Activated CD8-positive, alpha-beta memory T cell treated with anti-CD3 and anti-CD28 coated beads, Interleukin-2, amount 50 U/mL, for 1 hour (primary cell): Measurements from ENCODE around the gene CCDC178.
"Not testable (repeated sequence)": the region's sequence is repeated elsewhere in the genome, so short reads cannot be mapped to it uniquely, and the experiment has no call there.

Source experiments
- DNase-seq: peaks from one replicate; pipeline ENCODE4 v3.0.0-alpha.2; 2020; ENCODE audit errors: extremely low read depth

CCDC178 gene

DNA sequence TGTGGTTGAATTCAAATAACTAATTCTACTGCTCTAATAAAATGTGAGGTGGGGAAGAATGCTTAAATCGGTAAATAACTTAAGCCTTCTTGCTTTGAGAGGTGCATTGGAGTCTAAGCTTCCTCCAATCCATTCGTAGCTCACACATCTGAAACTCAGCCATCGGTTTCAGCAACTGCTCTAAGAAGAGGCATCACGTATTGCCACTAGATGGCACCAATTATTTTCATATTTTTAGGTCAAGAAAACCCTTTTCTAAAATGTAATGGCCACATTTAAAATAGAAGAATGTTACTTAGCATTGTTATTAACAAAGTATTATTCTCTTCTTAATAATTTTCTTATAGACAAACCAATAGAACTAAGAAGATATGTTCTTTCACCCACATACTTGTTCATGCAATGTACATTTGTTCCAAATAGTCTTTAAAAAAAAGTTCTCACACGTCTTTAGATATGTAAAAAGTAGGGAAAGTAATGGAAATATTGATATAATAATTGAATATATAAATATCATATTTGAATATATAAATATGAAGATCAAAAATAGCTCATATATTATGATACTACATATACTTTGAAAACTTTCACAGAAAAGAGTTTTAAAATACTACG lies 229.8 kb downstream of the CCDC178 start:
- no peak for DNase-seq

GRCh38 chr18:33205777-33206176 lies 234.7 kb downstream of the CCDC178 start:
- DNase-seq = no peak

GRCh38 chr18:33201509-33201926 lies 239.0 kb downstream of the CCDC178 start:
- DNase-seq = no peak

- DNase-seq = no peak
Measured at GRCh38 chr18:33195795-33196194, 244.7 kb downstream of the CCDC178 start.

DNA sequence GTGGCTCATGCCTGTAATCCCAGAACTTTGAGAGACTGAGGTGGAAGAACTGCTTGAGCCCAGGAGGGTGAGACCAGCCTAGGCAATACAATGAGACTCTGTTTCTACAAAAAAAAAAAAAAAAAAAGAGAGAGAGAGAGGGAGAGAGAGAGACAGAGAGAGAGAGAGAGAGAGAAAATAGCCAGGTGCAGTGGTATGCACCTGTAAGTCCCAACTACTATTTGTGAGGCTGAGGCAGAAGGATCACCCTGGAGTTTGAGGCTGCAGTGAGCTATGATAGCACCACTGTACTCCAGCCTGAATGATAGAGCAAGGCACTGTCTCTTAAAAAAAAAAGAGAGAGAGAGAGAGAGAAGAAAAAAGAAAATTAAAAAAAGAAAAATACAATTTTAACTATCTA lies 245.7 kb downstream of the CCDC178 start:
- DNase-seq = no peak

GRCh38 chr18:33184958-33185357 lies 255.6 kb downstream of the CCDC178 start:
- DNase-seq = no peak

- no peak for DNase-seq
Measured at GRCh38 chr18:33184175-33184574, 256.3 kb downstream of the CCDC178 start.

DNA sequence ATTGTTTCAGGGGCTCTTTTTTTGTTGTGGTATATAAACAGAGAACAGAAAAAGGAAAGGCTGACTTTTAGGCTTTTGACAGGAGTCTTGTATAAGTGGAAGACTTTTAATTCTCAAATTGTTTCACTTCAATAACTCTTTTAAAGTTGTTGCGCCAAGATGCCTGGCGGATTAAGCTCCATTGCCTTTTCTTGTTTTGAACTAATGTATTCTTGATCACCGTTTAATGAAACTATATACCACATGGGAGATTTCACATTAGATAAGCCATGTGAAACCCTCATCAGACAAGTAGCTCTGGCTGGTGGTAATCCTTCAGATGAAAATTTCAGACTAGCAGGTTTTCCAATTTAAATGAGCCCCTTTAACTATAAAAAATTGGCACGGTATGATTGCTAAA lies 257.4 kb downstream of the CCDC178 start:
- no peak for DNase-seq

DNA sequence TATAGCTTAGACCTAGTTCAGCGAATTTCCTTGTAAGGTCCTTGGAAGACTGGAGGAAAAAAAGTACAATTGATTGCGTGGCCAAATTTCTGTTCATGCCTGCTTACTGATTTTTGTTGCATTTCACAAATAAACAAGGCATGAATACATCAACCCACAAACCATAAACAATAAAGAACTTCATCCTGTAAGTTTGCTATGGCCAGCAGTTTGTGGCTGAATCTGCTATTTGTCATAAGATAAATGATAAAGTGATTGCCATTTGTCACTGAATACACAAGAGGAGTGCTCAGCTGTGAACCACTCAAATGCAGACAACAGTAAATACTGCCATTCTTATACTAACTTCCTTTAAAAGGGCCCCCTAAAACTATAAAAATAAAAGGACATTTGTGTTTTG lies 259.5 kb downstream of the CCDC178 start:
- DNase-seq = no peak

GRCh38 chr18:33169218-33169617 lies 271.3 kb downstream of the CCDC178 start:
- no peak for DNase-seq

DNA sequence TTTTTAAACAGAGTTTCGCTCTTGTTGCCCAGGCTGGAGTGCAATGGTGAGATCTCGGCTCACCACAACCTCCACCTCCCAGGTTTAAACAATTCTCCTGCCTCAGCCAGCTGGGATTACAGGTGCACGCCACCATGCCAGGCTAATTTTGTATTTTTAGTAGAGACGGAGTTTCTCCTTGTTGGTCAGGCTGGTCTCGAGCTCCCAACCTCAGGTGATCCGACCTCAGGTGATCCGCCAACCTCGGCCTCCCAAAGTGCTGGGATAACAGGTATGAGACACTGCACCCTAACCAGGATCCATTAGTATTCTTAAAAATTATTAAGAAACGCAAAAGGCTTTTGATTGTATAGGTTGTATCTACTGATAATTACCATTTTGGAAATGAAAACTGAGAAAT lies 276.4 kb downstream of the CCDC178 start:
- DNase-seq = not testable (repeated sequence)

- no peak for DNase-seq
Measured at GRCh38 chr18:33161131-33161530, 279.4 kb downstream of the CCDC178 start.

- no peak for DNase-seq
Measured at GRCh38 chr18:33159151-33159550, 281.4 kb downstream of the CCDC178 start.

- DNase-seq = no peak
Measured at GRCh38 chr18:33157893-33158292, 282.6 kb downstream of the CCDC178 start.

DNA sequence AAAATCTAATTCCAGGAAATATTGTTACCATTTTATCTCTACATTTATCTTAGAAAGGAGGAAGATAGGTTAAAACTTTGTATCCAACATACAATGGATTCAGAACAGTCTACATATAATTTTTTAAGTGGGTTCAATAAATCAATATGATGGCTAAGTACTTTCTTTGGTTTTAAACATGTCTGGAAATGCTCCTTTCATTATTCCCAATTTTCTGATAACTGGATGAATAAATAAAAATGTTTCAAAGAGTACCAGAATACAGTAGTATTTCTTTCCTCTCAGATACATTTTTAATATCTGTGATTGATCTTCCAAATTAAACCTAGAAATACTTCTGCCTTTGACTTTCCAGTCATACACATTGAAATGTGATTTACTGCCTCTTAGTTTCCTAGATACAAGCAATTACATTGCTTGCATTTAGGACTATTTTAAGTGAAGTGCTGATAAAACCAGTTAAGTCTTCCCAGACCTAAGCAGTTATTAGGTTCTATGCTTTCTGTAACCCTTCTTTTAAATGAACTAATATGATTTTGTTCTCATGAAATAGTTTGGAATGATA lies 283.5 kb downstream of the CCDC178 start:
- no peak for DNase-seq

DNA sequence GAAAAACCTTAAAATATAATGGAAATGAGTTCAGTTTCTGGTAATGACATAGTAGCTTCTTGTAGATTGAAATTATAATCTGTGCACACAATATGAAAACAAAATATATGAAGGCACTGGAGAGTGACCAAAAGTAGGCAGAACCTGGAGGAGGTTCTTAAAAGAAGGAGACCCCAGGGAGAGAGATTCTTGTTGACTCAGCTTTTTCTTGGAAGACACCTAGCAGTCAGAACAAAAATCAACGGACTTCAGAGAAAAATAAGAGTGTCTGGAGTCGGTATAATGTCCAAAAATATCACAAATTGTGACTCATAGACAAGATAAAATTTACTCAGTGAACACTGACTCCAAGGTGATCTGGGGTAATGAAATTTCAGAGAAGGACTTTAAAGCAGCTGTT lies 286.5 kb downstream of the CCDC178 start:
- no peak for DNase-seq

DNA sequence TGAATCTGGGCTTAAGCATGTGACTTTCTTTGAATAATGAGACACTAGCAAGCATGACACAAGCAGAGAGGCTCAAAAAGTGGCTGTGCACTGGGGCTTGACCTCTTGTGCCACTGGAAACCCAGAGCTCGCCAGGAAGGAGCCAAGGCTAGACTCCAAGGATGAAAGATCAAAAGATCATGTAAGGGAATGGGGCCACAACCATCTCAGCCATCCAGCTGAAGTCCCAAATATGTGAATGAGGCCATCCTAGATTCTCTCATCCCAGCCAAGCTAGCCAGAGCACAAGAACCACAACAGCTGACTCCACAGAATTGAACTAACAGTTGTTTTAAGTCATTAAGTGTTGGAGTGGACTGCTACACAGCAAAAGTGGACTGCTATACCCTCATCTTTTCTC lies 288.1 kb downstream of the CCDC178 start:
- DNase-seq = no peak

DNA sequence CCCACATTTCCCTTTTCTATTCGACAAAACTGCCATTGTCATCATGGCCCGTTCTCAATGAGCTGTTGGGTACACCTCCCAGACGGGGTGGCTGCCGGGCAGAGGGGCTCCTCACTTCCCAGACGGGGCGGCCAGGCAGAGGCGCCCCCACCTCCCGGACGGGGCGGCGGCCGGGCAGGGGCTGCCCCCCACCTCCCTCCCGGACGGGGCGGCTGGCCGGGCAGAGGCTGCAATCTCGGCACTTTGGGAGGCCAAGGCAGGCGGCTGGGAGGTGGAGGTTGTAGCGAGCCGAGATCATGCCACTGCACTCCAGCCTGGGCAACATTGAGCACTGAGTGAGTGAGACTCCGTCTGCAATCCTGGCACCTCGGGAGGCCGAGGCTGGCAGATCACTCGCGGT lies 292.7 kb downstream of the CCDC178 start:
- not testable (repeated sequence) for DNase-seq

- no peak for DNase-seq
Measured at GRCh38 chr18:33146014-33146413, 294.5 kb downstream of the CCDC178 start.

GRCh38 chr18:33135951-33136660 lies 304.4 kb downstream of the CCDC178 start:
- DNase-seq = no peak

DNA sequence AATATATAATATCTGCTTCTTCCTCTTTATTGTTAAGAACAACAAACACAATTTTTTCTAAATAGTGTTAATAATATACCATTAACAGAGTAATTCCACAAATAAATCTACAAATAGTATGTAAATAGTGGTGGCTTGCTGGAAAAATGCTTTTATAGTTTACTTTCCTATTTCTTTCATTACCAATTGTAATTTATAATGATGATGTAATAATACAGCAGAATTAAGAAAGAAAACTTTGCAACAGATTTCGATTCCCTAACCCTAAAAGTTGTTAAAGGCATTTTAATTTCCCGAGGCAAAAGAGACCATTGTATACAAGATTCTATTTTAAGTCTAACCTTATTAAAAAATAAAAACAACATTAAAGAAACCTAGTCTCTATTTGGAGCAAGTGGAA lies 307.9 kb downstream of the CCDC178 start:
- DNase-seq = no peak

GRCh38 chr18:33128581-33128980 lies 311.9 kb downstream of the CCDC178 start:
- DNase-seq = no peak

DNA sequence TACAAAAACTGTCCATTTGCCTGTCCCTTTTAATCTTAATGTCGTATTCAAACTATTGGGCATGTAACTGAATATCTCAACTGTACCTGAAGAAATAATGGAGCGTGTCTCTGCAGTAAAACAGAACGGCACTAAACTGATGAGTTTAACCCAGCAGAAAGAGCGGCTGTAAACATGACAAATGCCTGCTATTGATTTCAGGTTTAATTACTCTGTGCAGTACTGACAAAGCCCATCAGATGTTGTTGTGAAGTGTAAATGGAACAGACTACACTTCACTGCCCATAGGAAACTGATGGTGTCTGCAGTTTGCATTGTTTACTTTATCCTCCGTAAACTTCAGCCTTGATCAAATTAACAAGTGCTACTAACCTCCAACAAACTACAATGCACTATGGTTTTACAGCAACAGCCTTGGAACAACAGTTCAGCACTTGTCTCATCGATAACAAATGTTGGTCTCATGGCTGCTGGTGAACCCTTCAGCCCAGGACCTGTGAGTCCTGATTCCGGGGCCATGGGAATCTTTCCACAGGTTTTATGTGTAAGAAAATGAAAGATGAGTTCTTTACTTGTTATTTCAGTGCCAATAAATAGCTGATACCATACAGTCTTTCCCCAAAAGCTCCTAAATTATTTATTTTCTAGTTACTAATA lies 316.5 kb downstream of the CCDC178 start:
- DNase-seq = no peak
